HG02885 (cell line): ENCODE measurements around the gene IQGAP1.

ENCODE experiments used
- ATAC-seq: cut with Tn5 transposase; IDR thresholded peaks from one replicate; pipeline ENCODE4 v1.9.1; 2021; ENCODE audit warnings: mild to moderate bottlenecking; ENCODE audit not compliant: unreplicated experiment, poor library complexity

Gene IQGAP1

DNA sequence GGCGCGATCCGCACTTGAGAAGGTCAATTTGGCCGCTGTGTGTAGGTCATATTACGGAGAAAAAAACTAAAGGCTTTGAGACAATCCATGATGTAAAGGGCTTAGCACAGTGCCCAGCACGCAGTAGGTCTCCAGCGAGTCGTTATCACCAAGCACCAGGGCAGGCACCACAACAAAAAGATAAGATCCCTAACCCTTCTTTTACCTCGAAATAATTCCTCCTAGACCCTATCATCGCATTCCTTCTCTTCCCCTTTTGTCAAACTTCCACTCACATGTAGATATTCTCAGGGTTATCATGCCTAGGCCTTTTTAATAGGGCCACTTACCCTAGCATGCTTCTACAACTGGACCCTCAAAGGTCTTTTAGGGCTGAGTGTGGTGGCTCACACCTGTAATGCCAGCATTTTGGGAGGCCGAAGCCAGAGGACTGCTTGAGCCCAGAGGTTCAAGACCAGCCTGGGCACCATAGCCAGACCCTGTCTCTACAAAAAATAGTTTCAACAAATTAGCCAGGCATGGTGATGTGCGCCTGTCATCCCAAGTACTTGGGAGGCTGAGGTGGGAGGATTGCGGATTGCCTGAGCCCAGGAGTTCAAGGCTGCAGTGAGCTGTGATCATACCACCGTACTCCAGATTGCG is 22.5 kb upstream of the IQGAP1 start:
- no peak for ATAC-seq

DNA sequence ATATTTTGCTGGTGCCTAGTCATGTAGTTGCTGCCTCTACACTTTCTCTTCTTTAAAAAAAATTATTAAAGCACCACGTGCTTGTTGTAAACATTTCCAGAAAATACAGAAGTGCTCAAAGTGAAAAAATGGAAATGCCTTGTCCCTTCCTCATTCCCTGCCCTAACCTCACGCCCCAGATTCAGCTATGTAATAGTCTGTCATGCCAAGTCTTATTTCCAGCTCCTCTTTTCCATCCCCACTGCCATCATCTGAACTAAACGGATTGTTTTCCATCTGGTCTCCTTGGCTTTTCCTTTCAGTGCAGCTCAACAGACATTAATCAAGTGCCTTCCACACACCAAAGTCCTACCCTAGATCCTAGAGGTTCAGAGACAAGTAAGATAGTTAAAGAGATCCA is 20.5 kb upstream of the IQGAP1 start:
- no peak for ATAC-seq

DNA sequence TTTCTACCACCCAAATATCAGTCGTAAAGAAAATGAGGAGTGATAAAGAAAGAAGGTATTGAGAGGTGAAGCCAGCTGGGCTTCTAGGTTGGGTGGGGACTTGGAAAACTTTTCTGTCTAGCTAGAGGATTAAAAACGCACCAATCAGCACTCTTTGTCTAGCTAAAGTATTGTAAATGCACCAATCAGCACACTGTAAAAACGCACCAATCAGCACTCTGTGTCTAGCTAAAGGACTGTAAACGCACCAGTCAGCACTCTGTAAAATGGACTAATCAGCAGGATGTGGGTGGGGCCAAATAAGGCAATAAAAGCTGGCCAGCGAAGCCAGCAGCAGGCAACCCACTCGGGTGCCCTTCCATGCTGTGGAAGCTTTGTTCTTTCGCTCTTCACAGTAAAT is 13.0 kb upstream of the IQGAP1 start:
- ATAC-seq = no peak

DNA sequence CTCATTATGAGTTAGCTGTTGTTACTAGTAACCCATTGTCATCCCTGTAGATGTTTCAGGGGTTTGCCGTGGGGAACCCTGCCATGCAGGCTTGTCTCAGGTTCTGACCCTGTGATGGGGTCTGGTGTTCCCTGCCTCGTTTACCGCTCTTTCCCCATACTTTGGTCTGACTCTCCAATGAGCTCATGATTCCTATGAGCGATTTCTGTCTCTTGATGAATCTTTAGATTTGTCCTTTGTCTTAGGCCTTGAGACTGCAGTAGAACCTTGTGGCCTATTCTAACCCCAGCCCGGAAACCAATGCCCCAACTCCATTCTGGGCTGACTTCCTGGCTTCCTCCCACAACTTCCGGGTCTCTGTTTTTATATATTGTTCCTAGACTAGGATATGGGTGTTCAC is 11.3 kb upstream of the IQGAP1 start:
- no peak for ATAC-seq

DNA sequence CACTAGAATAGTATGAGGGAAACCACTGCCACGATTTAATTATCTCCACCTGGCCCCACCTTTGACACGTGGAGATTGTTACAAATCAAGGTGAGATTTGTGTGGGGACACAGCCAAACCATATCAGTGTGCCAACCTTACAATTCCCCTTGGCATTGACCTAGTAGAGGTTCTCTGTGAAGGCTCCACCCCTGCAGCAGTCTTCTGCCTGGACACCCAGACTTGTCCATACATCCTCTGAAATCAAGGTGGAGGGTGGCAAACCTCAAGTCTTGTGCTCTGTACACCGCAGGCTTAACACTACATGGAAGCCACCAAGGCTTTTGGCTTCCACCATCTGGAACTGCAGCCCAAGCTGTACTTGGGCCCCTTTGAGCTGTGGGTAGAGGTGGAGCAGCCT is 8.8 kb upstream of the IQGAP1 start:
- no peak for ATAC-seq

DNA sequence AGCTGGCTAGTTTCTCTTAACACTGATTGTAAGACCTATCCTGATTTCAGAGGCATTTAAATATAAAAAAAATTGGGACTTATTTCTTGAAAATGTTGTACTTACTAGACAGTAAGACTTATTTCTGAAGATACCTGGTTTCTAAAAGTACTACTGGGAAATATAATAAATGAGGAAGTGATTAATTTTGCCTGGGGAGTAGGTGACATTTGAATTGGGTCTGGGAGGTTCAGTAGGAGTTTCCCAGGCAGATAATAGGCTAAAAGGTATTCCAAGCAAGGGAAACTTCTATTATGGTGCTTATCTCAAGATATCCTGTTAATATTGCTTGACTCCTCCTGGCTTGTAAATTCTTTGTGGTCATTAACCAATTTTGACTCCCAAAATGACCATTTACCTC is 6.5 kb upstream of the IQGAP1 start:
- no peak for ATAC-seq

DNA sequence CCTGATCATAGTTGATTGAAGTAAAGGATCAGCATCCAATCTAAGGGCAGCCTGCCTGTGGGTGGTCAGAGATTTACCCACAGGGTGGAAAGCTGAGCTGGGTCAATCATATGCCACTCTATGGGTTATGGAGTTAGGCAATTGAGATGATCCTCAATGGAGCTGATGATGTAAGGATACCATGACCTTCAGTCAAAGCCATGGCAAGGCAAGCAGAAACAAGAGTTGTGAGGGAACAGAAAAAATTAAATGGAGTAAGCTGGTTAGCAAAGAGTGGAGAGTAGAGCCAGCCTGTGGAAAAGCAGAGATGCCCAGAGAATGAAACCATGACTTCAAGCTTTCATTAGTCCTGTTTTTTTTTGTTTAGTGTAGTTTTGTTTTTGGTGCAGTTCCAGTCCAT is 5.7 kb upstream of the IQGAP1 start:
- ATAC-seq = no peak

DNA sequence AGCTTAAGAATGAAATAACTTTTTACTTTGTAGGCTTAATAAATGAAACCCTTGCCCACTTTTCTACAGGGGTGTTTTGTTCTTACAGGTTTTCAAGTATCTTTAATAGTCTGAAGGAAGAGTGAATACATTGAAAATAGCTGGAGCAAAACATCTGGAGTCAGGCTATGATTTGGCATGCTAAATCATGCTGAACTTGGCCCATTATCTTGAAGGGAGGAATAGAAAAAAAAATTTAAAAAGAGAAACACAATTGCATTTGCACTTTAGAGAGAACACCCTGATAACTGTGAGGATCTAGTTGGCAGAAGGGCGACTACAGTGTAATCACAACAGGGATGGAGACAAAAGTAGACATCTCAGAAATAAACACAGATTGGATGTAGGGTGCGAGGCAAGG is 1.8 kb upstream of the IQGAP1 start:
- ATAC-seq = no peak

DNA sequence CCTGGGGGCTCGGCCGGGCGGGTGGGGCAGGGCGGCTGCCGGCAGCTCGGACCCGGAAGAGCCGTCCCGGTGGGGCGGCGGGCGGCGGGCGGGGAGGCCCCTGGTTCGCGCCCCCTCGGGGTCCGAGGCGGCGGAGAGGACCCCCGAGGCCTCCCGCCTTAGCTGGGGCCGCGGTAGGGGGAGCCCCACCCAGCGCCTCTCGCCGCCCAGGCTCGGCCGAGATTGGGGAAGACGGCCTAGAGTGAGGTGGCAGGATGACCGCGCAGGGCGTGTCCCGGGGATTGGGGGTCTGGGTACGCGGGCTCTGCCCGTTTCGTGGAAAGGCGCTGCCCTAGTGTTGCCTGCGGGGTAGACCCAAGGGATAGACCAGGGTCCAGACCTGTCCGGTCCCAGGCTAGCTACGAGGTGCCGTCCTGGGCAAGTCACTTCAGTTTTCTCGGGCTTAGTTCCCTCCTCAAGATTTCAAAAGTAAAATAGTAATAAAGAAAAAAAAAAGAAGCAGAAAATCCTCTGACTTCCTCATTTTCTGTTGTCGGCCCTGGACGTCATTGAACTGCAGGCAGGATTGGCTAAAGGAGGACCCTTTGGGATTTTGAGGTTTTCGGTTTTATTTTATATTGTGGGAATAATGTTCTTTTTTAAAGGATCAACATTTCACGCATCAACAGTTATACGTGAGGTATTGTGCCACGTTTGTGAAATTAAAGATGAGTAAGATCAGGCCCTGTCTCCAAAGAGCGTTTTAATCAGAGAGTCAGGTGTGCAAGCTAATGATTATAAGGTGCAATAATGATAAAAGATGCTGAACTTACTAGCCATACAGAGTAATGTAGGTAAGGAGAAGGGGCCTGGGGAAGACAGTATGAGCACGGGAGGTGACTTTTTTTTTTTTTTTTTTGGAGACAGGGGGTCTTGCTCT is 679 bp downstream of the IQGAP1 start:
- ATAC-seq = peak; percentile 51

DNA sequence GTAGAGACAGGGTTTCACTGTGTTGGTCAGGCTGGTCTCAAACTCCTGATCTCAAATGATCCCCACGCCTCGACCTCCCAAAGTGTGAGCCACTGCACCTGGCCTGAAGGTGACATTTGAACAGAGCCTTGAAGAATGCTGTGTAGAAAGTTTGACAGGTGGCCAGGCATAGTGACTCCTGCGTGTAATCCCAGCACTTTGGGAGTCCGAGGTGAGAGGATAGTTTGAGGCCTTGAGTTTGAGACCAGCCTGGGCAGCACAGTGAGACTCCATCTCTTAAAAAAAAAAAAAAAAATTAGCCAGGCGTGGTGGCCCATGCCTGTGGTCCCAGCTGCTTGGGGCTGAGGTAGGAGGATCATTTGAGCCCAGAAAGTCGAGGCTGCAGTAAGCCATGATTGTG is 1.5 kb downstream of the IQGAP1 start:
- ATAC-seq = no peak

DNA sequence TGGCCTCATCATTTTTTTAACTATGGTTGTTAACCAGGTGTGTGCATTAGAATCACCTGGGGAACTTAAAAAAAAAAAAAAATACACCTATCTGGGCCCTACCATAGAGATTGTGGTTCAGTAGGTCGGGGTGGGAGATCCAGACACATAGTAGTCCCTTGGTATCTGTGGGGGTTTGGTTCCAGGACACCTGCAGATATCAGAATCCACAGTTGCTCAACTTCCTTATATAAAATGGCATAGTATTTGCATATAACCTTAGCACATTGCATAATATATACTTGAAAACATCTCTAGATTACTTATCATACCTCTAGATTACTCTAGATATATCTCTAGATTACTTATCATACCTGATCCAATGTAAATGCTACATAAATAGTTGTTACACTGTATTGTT is 5.0 kb downstream of the IQGAP1 start:
- ATAC-seq = no peak

DNA sequence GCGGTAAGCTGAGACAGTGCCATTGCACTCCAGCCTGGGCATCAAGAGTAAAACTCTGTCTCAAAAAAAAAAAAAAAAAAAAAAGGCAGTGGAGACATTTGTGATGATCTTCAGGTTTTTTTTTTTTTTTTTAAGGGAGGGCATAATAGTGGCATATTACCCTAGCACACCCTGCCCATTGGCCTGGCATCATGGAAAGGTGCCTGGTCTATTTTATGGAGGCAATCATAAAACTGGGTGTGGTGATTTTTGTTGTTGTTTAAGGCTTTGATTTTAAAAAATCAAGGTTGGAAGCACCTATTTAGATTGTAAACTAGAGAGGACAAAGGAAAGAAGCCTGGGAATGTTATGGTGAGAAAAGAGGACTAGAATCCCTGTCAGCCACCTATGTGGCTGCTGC is 6.0 kb downstream of the IQGAP1 start:
- ATAC-seq = no peak

DNA sequence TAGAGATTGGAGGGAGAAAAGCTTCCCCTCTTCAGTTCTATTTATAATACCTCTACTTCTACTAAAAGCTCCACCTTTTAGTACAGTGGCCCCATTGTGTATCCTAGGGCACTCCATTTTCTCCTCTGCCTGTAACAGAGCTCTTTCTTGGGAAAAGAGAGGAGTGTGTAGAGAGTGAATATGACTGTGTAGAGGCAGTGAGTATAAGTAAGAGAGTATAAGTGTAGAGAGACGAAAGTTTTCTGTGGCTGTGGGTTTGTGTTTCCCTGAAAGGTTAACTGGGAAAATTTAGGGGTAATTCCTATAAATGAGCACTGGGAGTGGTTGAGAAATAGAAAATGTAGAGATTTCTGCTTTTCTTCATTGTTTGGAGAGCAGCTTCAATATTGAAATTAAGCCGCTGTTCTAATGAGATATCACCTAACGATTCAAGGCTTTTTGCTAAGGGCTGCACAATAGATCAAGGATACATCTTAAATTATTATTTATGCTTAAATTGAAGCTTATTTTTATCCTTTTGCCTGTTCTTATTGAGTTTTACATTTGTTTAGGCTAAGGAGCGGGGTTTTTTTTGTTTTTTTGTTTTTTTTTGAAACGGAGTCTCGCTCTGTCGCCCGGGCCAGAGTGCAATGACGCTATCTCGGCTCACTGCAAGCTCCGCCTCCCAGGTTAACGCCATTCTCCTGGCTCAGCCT is 6.9 kb downstream of the IQGAP1 start:
- no peak for ATAC-seq

DNA sequence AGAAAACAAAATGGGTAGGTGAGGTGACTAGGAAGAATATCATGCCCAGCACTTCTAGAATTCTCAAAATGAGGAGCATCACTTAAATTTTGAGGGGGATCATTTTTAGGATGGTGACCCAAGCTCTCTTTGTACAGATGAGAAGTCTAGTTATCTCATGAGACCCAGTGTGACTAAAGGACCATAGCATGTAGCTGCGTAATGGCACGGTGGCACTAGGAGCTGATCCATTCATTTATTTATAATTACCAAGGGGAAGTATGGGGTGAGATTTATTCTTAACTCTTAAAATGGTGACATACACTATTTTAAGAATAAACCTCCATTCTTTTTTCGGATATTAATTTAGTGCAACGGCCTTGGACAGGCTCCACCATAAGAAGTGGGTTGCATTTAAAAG is 8.3 kb downstream of the IQGAP1 start:
- no peak for ATAC-seq

DNA sequence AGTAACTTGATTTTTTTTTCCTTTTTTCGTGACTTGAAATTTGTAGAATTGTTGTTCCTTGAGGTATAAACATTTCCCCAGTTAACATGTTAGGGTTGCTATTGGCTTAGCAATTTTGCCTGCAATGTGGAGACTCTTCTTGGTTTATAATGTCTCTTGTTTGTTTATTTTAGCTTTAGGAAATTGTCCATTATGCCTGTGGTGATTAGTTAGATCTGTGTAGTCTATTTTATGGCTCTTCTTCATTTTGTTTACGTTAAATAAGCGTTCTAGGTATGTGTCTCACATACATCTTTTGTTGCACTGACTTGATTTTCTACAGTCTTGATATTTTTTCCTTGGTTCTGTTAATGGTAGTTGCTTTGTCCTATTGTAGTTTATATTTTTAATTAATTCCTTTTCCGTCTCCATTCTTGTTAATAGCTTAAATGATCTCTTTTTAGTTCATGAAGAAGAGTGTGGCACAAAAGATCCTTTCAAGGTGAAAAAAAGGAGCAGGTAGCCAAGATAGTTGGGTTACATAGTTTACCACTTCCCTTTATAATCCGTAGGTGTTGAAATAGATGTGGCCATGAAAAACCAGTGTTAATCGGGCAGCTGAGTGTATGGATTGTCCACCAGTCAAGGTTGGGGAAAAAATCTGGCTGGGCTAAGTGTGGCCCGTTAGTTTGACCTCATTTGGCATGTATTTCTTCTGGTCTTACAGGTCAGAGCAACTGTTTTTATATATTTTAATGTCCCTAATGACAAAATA is 12.1 kb downstream of the IQGAP1 start:
- no peak for ATAC-seq

DNA sequence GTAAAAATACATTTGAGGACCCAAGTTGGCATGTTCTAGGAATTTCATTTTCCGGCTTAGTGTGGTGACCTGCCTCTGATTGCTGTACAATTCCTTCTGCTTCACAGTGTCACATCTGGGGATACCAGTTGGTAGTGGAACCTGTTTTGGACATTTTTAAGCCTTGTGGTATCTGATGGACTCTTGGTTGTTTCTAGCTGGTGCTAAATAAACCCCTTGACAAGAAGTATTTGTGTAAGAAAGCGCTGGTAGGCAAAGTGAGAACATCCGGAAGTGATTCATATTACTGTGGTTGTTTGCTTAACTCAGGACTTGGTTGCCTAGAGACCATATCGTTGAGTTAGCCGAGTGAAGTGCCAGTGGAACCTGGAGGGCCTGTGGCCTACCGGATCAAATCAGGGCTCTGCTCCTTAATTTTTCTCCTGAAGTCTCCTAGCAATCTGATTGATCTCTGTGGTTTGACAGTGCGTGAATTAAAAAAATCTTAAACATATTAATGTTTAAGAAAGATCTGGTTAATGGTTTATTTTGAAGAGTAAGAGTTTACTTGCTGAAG is 12.8 kb downstream of the IQGAP1 start:
- peak; percentile 98 for ATAC-seq

DNA sequence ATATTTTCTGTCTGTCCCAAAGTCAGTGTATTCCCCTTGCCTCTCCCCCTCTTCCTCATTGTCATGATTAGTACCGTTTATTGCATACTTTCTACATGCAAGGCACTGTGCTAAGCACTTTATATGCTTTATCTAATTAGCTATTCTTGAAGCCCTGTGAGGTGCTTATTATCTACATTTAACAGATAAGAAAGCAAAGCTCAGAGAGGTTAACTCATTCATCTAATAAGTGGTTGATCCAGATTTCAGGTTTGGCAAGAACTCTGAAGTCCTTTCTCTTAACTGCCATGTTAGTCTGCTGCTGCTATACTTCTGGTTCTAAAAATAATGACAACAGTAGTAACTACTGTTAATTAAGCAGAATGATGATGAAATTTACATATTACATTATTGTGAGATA is 13.5 kb downstream of the IQGAP1 start:
- ATAC-seq = no peak

DNA sequence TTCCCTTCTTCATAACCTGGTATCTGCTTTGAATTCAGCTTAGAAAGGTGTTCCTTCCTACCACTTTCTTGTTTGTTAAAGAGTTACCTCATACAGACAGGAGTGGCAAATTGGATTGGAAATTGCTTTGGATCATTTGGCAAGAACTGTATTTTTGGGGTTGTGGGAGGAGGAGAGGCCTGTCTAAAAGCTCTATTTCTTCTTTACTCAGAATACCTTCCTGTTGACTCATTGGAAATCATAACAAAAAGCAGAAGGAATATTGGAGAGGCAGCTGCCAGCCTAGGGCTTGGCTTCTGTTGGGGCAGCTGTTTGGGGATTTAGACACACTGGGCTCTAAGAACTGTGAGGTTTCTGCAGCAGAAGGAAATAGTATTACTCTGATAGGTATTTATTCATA is 14.2 kb downstream of the IQGAP1 start:
- ATAC-seq = no peak

DNA sequence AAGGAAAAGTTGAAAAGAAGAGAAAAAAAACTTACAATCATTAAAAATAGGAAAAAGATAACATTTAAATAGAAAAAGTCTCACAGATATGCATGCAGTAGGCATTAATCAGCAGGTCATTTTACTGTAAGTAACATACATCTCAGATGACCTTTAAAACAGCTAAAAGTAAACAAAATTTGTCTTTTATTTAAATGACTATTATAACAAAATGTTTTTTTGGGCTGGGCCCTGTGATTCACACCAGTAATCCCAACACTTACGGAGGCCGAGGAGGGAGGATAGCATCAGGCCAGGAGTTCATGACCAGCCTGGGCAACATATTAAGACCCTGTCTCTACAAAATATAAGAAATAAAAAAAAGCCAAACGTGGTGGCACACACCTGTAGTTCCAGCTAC is 14.7 kb downstream of the IQGAP1 start:
- ATAC-seq = no peak

DNA sequence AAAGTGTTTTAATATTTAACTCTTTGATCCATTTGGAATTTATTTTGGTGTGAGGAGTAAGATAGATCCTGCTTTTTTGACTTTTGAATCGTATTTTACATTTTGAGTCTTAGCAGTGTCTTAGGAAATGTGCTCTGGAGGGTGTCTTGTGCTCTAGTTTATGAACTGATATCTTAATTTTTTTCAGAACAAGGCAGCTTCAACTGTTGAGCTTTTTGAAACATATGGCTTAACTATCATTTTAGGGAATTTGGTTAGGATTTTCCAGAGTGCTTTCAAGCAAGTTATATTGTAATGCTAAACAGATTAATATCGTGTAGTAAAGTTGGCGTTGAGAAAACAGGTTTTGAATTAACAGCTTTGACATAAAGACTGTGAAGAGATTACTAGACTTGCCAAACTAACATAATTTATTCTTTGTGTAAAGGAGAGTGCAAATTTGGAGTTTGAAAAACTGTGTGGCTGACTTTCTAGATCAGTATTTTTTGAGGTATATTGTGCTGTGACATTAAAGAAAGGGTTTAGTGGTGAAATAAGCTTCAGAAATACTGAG is 17.1 kb downstream of the IQGAP1 start:
- ATAC-seq = no peak
